GM20431 (cell line): Measurements from ENCODE around the gene PDGFA.

Experiments used
- in situ Hi-C: fragments of 300-500 bp; cut with MseI, MboI; formaldehyde crosslinking; loops from one replicate; pipeline ENCODE4 v1.15.0; 2020; ENCODE audit warnings: low sequenced_read_pairs; ENCODE audit not compliant: unreplicated experiment

Gene PDGFA

GRCh38 chr7:538764-539685 lies 19.4 kb upstream of the PDGFA start:
- in situ Hi-C loops = no loop called here

- in situ Hi-C loops = no loop called here
These were observed 18.4 kb upstream of the PDGFA start for GRCh38 chr7:537911-538634.

- in situ Hi-C loops = no loop called here
These were observed 16.6 kb upstream of the PDGFA start for GRCh38 chr7:536231-536630.

GRCh38 chr7:534959-535358 lies 15.3 kb upstream of the PDGFA start:
- in situ Hi-C loops = no loop called here

GRCh38 chr7:534075-534474 lies 14.4 kb upstream of the PDGFA start:
- in situ Hi-C loops = no loop called here

GRCh38 chr7:533266-533665 lies 13.6 kb upstream of the PDGFA start:
- in situ Hi-C loops = no loop called here

- in situ Hi-C loops = no loop called here
These were observed 12.9 kb upstream of the PDGFA start for GRCh38 chr7:532379-533143.

GRCh38 chr7:531777-532176 lies 12.1 kb upstream of the PDGFA start:
- in situ Hi-C loops = no loop called here

GRCh38 chr7:528451-528850 lies 8.8 kb upstream of the PDGFA start:
- in situ Hi-C loops = no loop called here

GRCh38 chr7:527723-528122 lies 8.1 kb upstream of the PDGFA start:
- in situ Hi-C loops = no loop called here

- in situ Hi-C loops = no loop called here
These were observed 6.9 kb upstream of the PDGFA start for GRCh38 chr7:526460-527034.

GRCh38 chr7:525740-526139 lies 6.1 kb upstream of the PDGFA start:
- in situ Hi-C loops = no loop called here

GRCh38 chr7:524800-525199 lies 5.2 kb upstream of the PDGFA start:
- in situ Hi-C loops = no loop called here

- in situ Hi-C loops = no loop called here
These were observed 4.0 kb upstream of the PDGFA start for GRCh38 chr7:523347-524336.

GRCh38 chr7:522951-523314 lies 3.3 kb upstream of the PDGFA start:
- in situ Hi-C loops = no loop called here

- in situ Hi-C loops = no loop called here
These were observed 2.7 kb upstream of the PDGFA start for GRCh38 chr7:522071-522950.

- in situ Hi-C loops = no loop called here
These were observed 1.8 kb upstream of the PDGFA start for GRCh38 chr7:521221-522070.
